Stomach (tissue), 9 donors: ENCODE data around the gene VMO1. TPM values are rescaled to one million over a fixed set of nuclear protein-coding genes. Genes with fewer than 3 reads are reported as not detected.

Source experiments
- DNase-seq, 2 donors: peaks; one replicate each; pipeline versions ENCODE4 v3.0.0 to v3.0.0-alpha.2; 2013 to 2019
- H3K27ac ChIP-seq, 5 donors: fragments of 200-600 bp in 4 of 5; sonication (generic) in 4 of 5; one replicate each; pipeline ENCODE4 v1.5.1; 2013 to 2019; ENCODE audit warnings: mild to moderate bottlenecking in 1 of 5, moderate library complexity in 1 of 5
- H3K27me3 ChIP-seq, 3 donors: fragments of 200-600 bp; sonication (generic); one replicate each; pipeline ENCODE4 v1.5.1; 2017 to 2019; ENCODE audit warnings: mixed run types in 1 of 3
- H3K36me3 ChIP-seq, 4 donors: fragments of 200-600 bp; sonication (generic); 1 replicate in 3 of 4; 2 replicates in 1 of 4; pipeline ENCODE4 v1.5.1; 2016 to 2019
- H3K4me1 ChIP-seq, 4 donors: fragments of 200-600 bp; sonication (generic); one replicate each; pipeline ENCODE4 v1.5.1; 2016 to 2019
- H3K4me3 ChIP-seq, 4 donors: fragments of 200-600 bp; sonication (generic) in 3 of 4; one replicate each; pipeline ENCODE4 v1.5.1; 2016 to 2019; ENCODE audit warnings: mild to moderate bottlenecking in 1 of 4
- H3K9me3 ChIP-seq, 4 donors: fragments of 200-600 bp; sonication (generic); one replicate each; pipeline ENCODE4 v1.5.1; 2016 to 2019
- EP300 ChIP-seq: sonication (generic); formaldehyde crosslinking; IDR thresholded peaks from one replicate; pipeline ENCODE4 v1.6.1; 2017; ENCODE audit warnings: antibody characterized with exemption
- POLR2A ChIP-seq, 4 donors: fragments of 450-650 bp; IDR thresholded peaks; one replicate each; pipeline ENCODE4 v1.6.1; 2016; ENCODE audit warnings: antibody characterized with exemption in 4 of 4, control low read depth in 2 of 4, mild to moderate bottlenecking in 1 of 4, moderate library complexity in 1 of 4
- POLR2AphosphoS5 ChIP-seq, 3 donors: sonication (generic); formaldehyde crosslinking; IDR thresholded peaks; one replicate each; pipeline ENCODE4 v1.6.1; 2016; ENCODE audit warnings: antibody characterized with exemption in 3 of 3
- WGBS, 5 donors: extraction: QIAGEN DNeasy Blood & Tissue Kit in 3 of 5; methylation state at CpG; one replicate each; pipeline versions ENCODE4 v1.1.5 to v1.1.7; 2013 to 2018; 5-methylcytosine and 5-hydroxymethylcytosine counted together
- intact Hi-C: fragments of 100-400 bp; cut with DNase I; formaldehyde crosslinking; loops from one replicate; pipeline ENCODE4 v1.15.1; 2023; ENCODE audit warnings: low total_unique reads
- polyA plus RNA-seq, 3 donors: library from polyadenylated mRNA; stranded (reverse); fragments of 200-250 nt; gene quantifications; one replicate each; pipeline ENCODE4 v1.2.3, GENCODE V29; 2013
- total RNA-seq, 5 donors: library from RNA; depleted of rRNA; stranded (reverse); fragments of >200 nt; gene quantifications; one replicate each; pipeline versions ENCODE4 v1.1.0 to v1.2.3, GENCODE V29; 2014 to 2016
- TF ChIP-seq, protein P1 (sequence below), 7 experiments: fragments of 450-650 bp in 4 of 7; fragments of 200-600 bp in 3 of 7; sonication (generic) in 3 of 7; IDR thresholded peaks; one replicate each; pipeline ENCODE4 v1.5.1; 2016 to 2019; ENCODE audit warnings: antibody characterized with exemption in 7 of 7, control low read depth in 2 of 7, mild to moderate bottlenecking in 1 of 7
- donor health status: healthy with polysubstance abuse.
- donor health status: Bipolar disorder and iron deficiency.
- donor health status: healthy.

The VMO1 gene
- total and polyA plus RNA-seq, 8 donors, result 1.4 to 3.0 (median 2.3) TPM; not detected in 3

DNA sequence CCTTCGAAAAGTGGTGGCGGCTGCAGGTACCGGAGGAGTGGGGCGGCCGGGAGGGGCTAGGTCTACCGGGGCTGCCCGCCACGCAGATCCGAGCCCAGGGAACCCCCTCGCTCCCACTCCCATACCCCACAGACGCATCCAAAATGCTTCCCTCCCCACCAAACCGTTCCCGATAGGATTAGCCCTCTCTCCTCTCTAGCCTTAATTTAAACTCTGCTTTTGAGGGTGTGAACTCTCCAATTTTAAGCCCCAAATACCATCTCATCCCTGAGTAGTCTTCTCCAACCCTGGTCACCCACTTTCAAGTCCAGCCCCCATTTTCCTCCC is 46.2 kb downstream of the VMO1 start:
- Histone ChIP-seq H3K4me1 (peaks cover 13 to 41% (median 17%) of the 10 kb centered on the region in 4 donors), H3K27ac (peak overlapping the region; percentile 77 to 86 (median 85)), H3K36me3 (peaks cover 0 to 3% (median 3%) of the 10 kb centered on the region in 4 donors), H3K9me3 (no peaks in the 10 kb centered on the region), H3K27me3 (peaks cover 0 to 25% (median 0%) of the 10 kb centered on the region in 3 donors), H3K4me3 (peak overlapping the region; percentile 66 to 76 (median 72))
- no peak for DNase-seq
- TF ChIP-seq POLR2AphosphoS5 (IDR thresholded peaks at IDR 0.05), result no peak
- TF ChIP-seq EP300, result no peak
- TF ChIP-seq, protein P1, sequence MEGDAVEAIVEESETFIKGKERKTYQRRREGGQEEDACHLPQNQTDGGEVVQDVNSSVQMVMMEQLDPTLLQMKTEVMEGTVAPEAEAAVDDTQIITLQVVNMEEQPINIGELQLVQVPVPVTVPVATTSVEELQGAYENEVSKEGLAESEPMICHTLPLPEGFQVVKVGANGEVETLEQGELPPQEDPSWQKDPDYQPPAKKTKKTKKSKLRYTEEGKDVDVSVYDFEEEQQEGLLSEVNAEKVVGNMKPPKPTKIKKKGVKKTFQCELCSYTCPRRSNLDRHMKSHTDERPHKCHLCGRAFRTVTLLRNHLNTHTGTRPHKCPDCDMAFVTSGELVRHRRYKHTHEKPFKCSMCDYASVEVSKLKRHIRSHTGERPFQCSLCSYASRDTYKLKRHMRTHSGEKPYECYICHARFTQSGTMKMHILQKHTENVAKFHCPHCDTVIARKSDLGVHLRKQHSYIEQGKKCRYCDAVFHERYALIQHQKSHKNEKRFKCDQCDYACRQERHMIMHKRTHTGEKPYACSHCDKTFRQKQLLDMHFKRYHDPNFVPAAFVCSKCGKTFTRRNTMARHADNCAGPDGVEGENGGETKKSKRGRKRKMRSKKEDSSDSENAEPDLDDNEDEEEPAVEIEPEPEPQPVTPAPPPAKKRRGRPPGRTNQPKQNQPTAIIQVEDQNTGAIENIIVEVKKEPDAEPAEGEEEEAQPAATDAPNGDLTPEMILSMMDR (IDR thresholded peaks at IDR 0.05), result no peak
- TF ChIP-seq POLR2A (IDR thresholded peaks at IDR 0.05), result no peak
- intact Hi-C loops, result no loop called here
- WGBS, 5 donors, result 4 to 11% (median 9%) methylated on average over 13 of the region's 13 CpGs

GRCh38 chr17:4739122-4740024 is 46.8 kb downstream of the VMO1 start, which contains the start of the genes CXCL16 and ZMYND15:
Gene CXCL16 (minus strand): TSS chr17:4739928. CDS start chr17:4739339, 589 bp downstream.
Gene ZMYND15 (plus strand): TSS chr17:4739833. CDS start chr17:4740549, 716 bp downstream.
- TF ChIP-seq, protein P1 (IDR thresholded peaks at IDR 0.05), result no peak
- TF ChIP-seq POLR2AphosphoS5 (IDR thresholded peaks at IDR 0.05), result peak in 2 of 3 donors; percentile 44 to 51
- Histone ChIP-seq H3K27ac (peak within 1 kb of the TSS; percentile 77 to 86 (median 85)), H3K36me3 (peaks cover 1 to 9% (median 7%) of the 10 kb centered on the region in 4 donors), H3K9me3 (no peaks in the 10 kb centered on the region), H3K27me3 (peaks cover 0 to 19% (median 0%) of the 10 kb centered on the region in 3 donors), H3K4me1 (peaks cover 11 to 43% (median 15%) of the 10 kb centered on the region in 4 donors), H3K4me3 (peak within 1 kb of the TSS; percentile 66 to 76 (median 72))
- 0 to 1% (median 0%) methylated on average over 46 to 100 of the region's 100 CpGs for WGBS, 5 donors
- intact Hi-C loops, result loop anchor here (10.0 kb wide), 2 partner anchors 45 to 155 kb away; partner anchors contain the start of genes C17orf107, GLTPD2 and VMO1
- peak; percentile 82 to 92 for DNase-seq

- peak in 1 of 4 donors; percentile 51 for TF ChIP-seq POLR2A (IDR thresholded peaks at IDR 0.05)
- TF ChIP-seq, protein P1 (IDR thresholded peaks at IDR 0.05), result no peak
- no peak for TF ChIP-seq EP300
- peak in 2 of 3 donors; percentile 64 to 73 for TF ChIP-seq POLR2AphosphoS5 (IDR thresholded peaks at IDR 0.05)
- H3K4me3 ChIP-seq, result peak overlapping the region; percentile 66 to 76 (median 72)
- peak; percentile 70 to 76 for DNase-seq
- 8 to 16% (median 15%) methylated on average over 31 to 41 of the region's 41 CpGs for WGBS, 5 donors
- H3K9me3 ChIP-seq, result no peaks in the 10 kb centered on the region
- H3K4me1 ChIP-seq, result peaks cover 11 to 52% (median 15%) of the 10 kb centered on the region in 4 donors
- peaks cover 0 to 9% (median 0%) of the 10 kb centered on the region in 3 donors for H3K27me3 ChIP-seq
- peak overlapping the region; percentile 32 to 86 (median 85) for H3K27ac ChIP-seq
- H3K36me3 ChIP-seq, result peaks cover 9 to 19% (median 14%) of the 10 kb centered on the region in 4 donors
- intact Hi-C loops, result loop anchor here (10.0 kb wide), 2 partner anchors 46 to 156 kb away; partner anchors contain the start of genes C17orf107, GLTPD2 and VMO1
These were observed 47.7 kb downstream of the VMO1 start for GRCh38 chr17:4738136-4739121.
